Esophagus squamous epithelium (tissue), 4 donors: Measurements from ENCODE around the gene MT1X.

Experiments used
- CTCF ChIP-seq, 6 experiments: fragments of 450-650 bp in 4 of 6; fragments of 200-600 bp in 2 of 6; sonication (generic) in 2 of 6; IDR thresholded peaks; one replicate each; pipeline ENCODE4 v1.5.1; 2016 to 2019; ENCODE audit warnings: antibody characterized with exemption in 6 of 6, mild to moderate bottlenecking in 4 of 6, moderate library complexity in 4 of 6
- POLR2A ChIP-seq, 4 donors: fragments of 450-650 bp; IDR thresholded peaks; one replicate each; pipeline ENCODE4 v1.6.1; 2017; ENCODE audit warnings: antibody characterized with exemption in 4 of 4, mild to moderate bottlenecking in 4 of 4, moderate library complexity in 3 of 4

GRCh38 chr16:56670620-56670934, 11.7 kb upstream of the MT1X start:
- TF ChIP-seq CTCF (IDR thresholded peaks at IDR 0.05) (no peak), POLR2A (IDR thresholded peaks at IDR 0.05) (no peak)
